ENCODE measurements around the gene RALGAPB. TPM values are rescaled to one million over a fixed set of nuclear protein-coding genes. Genes with fewer than 3 reads are reported as not detected.

RALGAPB gene
- total RNA-seq = 10 to 100 TPM; 32.8 to 53.6 TPM
- polyA plus RNA-seq (ENCODE audit: insufficient read length in 2 of 2) = 10 to 100 TPM; 35.1 to 37.4 TPM
- long read RNA-seq, donor 1, full-length matches to known transcripts = 1 of 1 reads
- long read RNA-seq, donor 1, partial matches to known transcripts = 0 of 1 reads
- long read RNA-seq, donor 1, other reads (novel, unspliced or antisense) = 0 of 1 reads
- long read RNA-seq, donor 2 = 0 reads
- long read RNA-seq, donor 3 = 0 reads
- long read RNA-seq, donor 4, full-length matches to known transcripts = 1 of 1 reads
- long read RNA-seq, donor 4, partial matches to known transcripts = 0 of 1 reads
- long read RNA-seq, donor 4, other reads (novel, unspliced or antisense) = 0 of 1 reads

GRCh38 chr20:38472513-38473366 lies at the start of gene RALGAPB:
Gene RALGAPB (plus strand): TSS chr20:38472843. CDS start chr20:38488433, 15,590 bp downstream.
- peaks cover 6% of the 10 kb centered on the region for H3K27me3 ChIP-seq (ENCODE audit: control insufficient read depth, insufficient read depth, low read length)
- peak; percentile 99 to 100 (median 99) for DNase-seq (ENCODE audit: low read depth in 4 of 6, low spot score in 6 of 6)
- peak within 1 kb of the TSS; percentile 82 for H3K4me3 ChIP-seq (ENCODE audit: low read depth, low read length)
- H3K36me3 ChIP-seq (ENCODE audit: control insufficient read depth, insufficient read depth, low read length) = no peaks in the 10 kb centered on the region
- WGBS (ENCODE audit: insufficient coverage) = under 1% methylated on average over 81 of the region's 81 CpGs
- H3K4me1 ChIP-seq (ENCODE audit: control insufficient read depth, insufficient read depth, low read length) = peaks cover 12% of the 10 kb centered on the region
- peak within 1 kb of the TSS; percentile 84 for H3K27ac ChIP-seq (ENCODE audit: low read depth, low read length)
- no peaks in the 10 kb centered on the region for H3K9me3 ChIP-seq (ENCODE audit: control insufficient read depth, insufficient read depth, low read length)

- DNase-seq (ENCODE audit: low read depth in 4 of 6, low spot score in 6 of 6) = no peak
- H3K4me3 ChIP-seq (ENCODE audit: low read depth, low read length) = no peak overlapping the region
- no peak overlapping the region for H3K27ac ChIP-seq (ENCODE audit: low read depth, low read length)
- no peaks in the 10 kb centered on the region for H3K9me3 ChIP-seq (ENCODE audit: control insufficient read depth, insufficient read depth, low read length)
- peaks cover 96% of the 10 kb centered on the region for H3K36me3 ChIP-seq (ENCODE audit: control insufficient read depth, insufficient read depth, low read length)
- WGBS (ENCODE audit: insufficient coverage) = no CpG with 5 or more reads among the region's 4 CpGs
- peaks cover 2% of the 10 kb centered on the region for H3K4me1 ChIP-seq (ENCODE audit: control insufficient read depth, insufficient read depth, low read length)
- H3K27me3 ChIP-seq (ENCODE audit: control insufficient read depth, insufficient read depth, low read length) = no peaks in the 10 kb centered on the region
Measured at GRCh38 chr20:38423541-38423940, 49.1 kb upstream of the RALGAPB start.

GRCh38 chr20:38424401-38424800 lies 48.2 kb upstream of the RALGAPB start:
- Histone ChIP-seq H3K9me3 (ENCODE audit: control insufficient read depth, insufficient read depth, low read length) (no peaks in the 10 kb centered on the region), H3K4me3 (ENCODE audit: low read depth, low read length) (no peak overlapping the region), H3K36me3 (ENCODE audit: control insufficient read depth, insufficient read depth, low read length) (peaks cover 96% of the 10 kb centered on the region), H3K27me3 (ENCODE audit: control insufficient read depth, insufficient read depth, low read length) (no peaks in the 10 kb centered on the region), H3K27ac (ENCODE audit: low read depth, low read length) (no peak overlapping the region), H3K4me1 (ENCODE audit: control insufficient read depth, insufficient read depth, low read length) (no peaks in the 10 kb centered on the region)
- WGBS (ENCODE audit: insufficient coverage) = 91% methylated on average over 1 of the region's 1 CpG
- no peak for DNase-seq (ENCODE audit: low read depth in 4 of 6, low spot score in 6 of 6)

- no peak overlapping the region for H3K27ac ChIP-seq (ENCODE audit: low read depth, low read length)
- no peak for DNase-seq (ENCODE audit: low read depth in 4 of 6, low spot score in 6 of 6)
Measured at GRCh38 chr20:38426006-38426897, 46.4 kb upstream of the RALGAPB start.

GRCh38 chr20:38427655-38428023 lies 45.0 kb upstream of the RALGAPB start:
- Histone ChIP-seq H3K9me3 (ENCODE audit: control insufficient read depth, insufficient read depth, low read length) (no peaks in the 10 kb centered on the region), H3K4me3 (ENCODE audit: low read depth, low read length) (no peak overlapping the region), H3K4me1 (ENCODE audit: control insufficient read depth, insufficient read depth, low read length) (no peaks in the 10 kb centered on the region), H3K27me3 (ENCODE audit: control insufficient read depth, insufficient read depth, low read length) (no peaks in the 10 kb centered on the region), H3K27ac (ENCODE audit: low read depth, low read length) (no peak overlapping the region), H3K36me3 (ENCODE audit: control insufficient read depth, insufficient read depth, low read length) (peaks cover 97% of the 10 kb centered on the region)
- 92% methylated on average over 3 of the region's 5 CpGs for WGBS (ENCODE audit: insufficient coverage)
- no peak for DNase-seq (ENCODE audit: low read depth in 4 of 6, low spot score in 6 of 6)

More at GRCh38 chr20:38426006-38426897, 46.4 kb upstream of the RALGAPB start:
- Histone ChIP-seq H3K4me3 (ENCODE audit: low read depth, low read length) (no peak overlapping the region), H3K27me3 (ENCODE audit: control insufficient read depth, insufficient read depth, low read length) (no peaks in the 10 kb centered on the region), H3K36me3 (ENCODE audit: control insufficient read depth, insufficient read depth, low read length) (peaks cover 97% of the 10 kb centered on the region), H3K9me3 (ENCODE audit: control insufficient read depth, insufficient read depth, low read length) (no peaks in the 10 kb centered on the region), H3K4me1 (ENCODE audit: control insufficient read depth, insufficient read depth, low read length) (no peaks in the 10 kb centered on the region)
- 87% methylated on average over 12 of the region's 15 CpGs for WGBS (ENCODE audit: insufficient coverage)

- Histone ChIP-seq H3K27me3 (ENCODE audit: control insufficient read depth, insufficient read depth, low read length) (no peaks in the 10 kb centered on the region), H3K4me1 (ENCODE audit: control insufficient read depth, insufficient read depth, low read length) (peaks cover 5% of the 10 kb centered on the region), H3K4me3 (ENCODE audit: low read depth, low read length) (no peak overlapping the region), H3K9me3 (ENCODE audit: control insufficient read depth, insufficient read depth, low read length) (no peaks in the 10 kb centered on the region), H3K27ac (ENCODE audit: low read depth, low read length) (no peak overlapping the region), H3K36me3 (ENCODE audit: control insufficient read depth, insufficient read depth, low read length) (peaks cover 97% of the 10 kb centered on the region)
- 97% methylated on average over 3 of the region's 3 CpGs for WGBS (ENCODE audit: insufficient coverage)
- no peak for DNase-seq (ENCODE audit: low read depth in 4 of 6, low spot score in 6 of 6)
Measured at GRCh38 chr20:38428800-38429199, 43.8 kb upstream of the RALGAPB start.

GRCh38 chr20:38429301-38429700 lies 43.3 kb upstream of the RALGAPB start:
- no peak for DNase-seq (ENCODE audit: low read depth in 4 of 6, low spot score in 6 of 6)
- Histone ChIP-seq H3K4me3 (ENCODE audit: low read depth, low read length) (no peak overlapping the region), H3K4me1 (ENCODE audit: control insufficient read depth, insufficient read depth, low read length) (peaks cover 10% of the 10 kb centered on the region), H3K27ac (ENCODE audit: low read depth, low read length) (no peak overlapping the region), H3K9me3 (ENCODE audit: control insufficient read depth, insufficient read depth, low read length) (no peaks in the 10 kb centered on the region), H3K27me3 (ENCODE audit: control insufficient read depth, insufficient read depth, low read length) (no peaks in the 10 kb centered on the region), H3K36me3 (ENCODE audit: control insufficient read depth, insufficient read depth, low read length) (peaks cover 95% of the 10 kb centered on the region)
- 100% methylated on average over 1 of the region's 3 CpGs for WGBS (ENCODE audit: insufficient coverage)

GRCh38 chr20:38430679-38431325 lies 41.8 kb upstream of the RALGAPB start:
- no peak for DNase-seq (ENCODE audit: low read depth in 4 of 6, low spot score in 6 of 6)
- H3K4me1 ChIP-seq (ENCODE audit: control insufficient read depth, insufficient read depth, low read length) = peaks cover 16% of the 10 kb centered on the region
- 88% methylated on average over 7 of the region's 8 CpGs for WGBS (ENCODE audit: insufficient coverage)
- H3K36me3 ChIP-seq (ENCODE audit: control insufficient read depth, insufficient read depth, low read length) = peaks cover 83% of the 10 kb centered on the region
- no peaks in the 10 kb centered on the region for H3K9me3 ChIP-seq (ENCODE audit: control insufficient read depth, insufficient read depth, low read length)
- H3K4me3 ChIP-seq (ENCODE audit: low read depth, low read length) = no peak overlapping the region
- H3K27ac ChIP-seq (ENCODE audit: low read depth, low read length) = no peak overlapping the region
- H3K27me3 ChIP-seq (ENCODE audit: control insufficient read depth, insufficient read depth, low read length) = no peaks in the 10 kb centered on the region

GRCh38 chr20:38432292-38432691 lies 40.4 kb upstream of the RALGAPB start:
- DNase-seq (ENCODE audit: low read depth in 4 of 6, low spot score in 6 of 6) = no peak
- Histone ChIP-seq H3K27ac (ENCODE audit: low read depth, low read length) (no peak overlapping the region), H3K9me3 (ENCODE audit: control insufficient read depth, insufficient read depth, low read length) (no peaks in the 10 kb centered on the region), H3K36me3 (ENCODE audit: control insufficient read depth, insufficient read depth, low read length) (peaks cover 68% of the 10 kb centered on the region), H3K4me1 (ENCODE audit: control insufficient read depth, insufficient read depth, low read length) (peaks cover 16% of the 10 kb centered on the region), H3K4me3 (ENCODE audit: low read depth, low read length) (no peak overlapping the region), H3K27me3 (ENCODE audit: control insufficient read depth, insufficient read depth, low read length) (no peaks in the 10 kb centered on the region)
- 97% methylated on average over 5 of the region's 6 CpGs for WGBS (ENCODE audit: insufficient coverage)

Data from spinal cord (tissue), 10 donors.